HCT116 (cell line): Measurements from ENCODE around the gene IL17RB. TPM values are rescaled to one million over a fixed set of nuclear protein-coding genes. Genes with fewer than 3 reads are reported as not detected.

Experiments
- ATAC-seq: fragments of 200-7000 bp; cut with Tn5 transposase; 2 replicates; pipeline ENCODE4 v1.9.1; 2020; ENCODE audit warnings: mild to moderate bottlenecking, moderate library complexity
- BruUV-seq: library from RNA; stranded (reverse); fragments of 400-500 nt; replicated peaks from 2 replicates; lab custom pipeline; 2021; lab: Mats Ljungman, UMichigan
- CTCF ChIA-PET: fragments of 300-600 bp; sonication (Branson Sonifier 250); formaldehyde crosslinking; loops from one replicate; lab custom pipeline; 2021; ENCODE audit warnings: antibody characterized with exemption; lab: Charles Lee
- POLR2A ChIA-PET: fragments of 300-600, 350-600 bp; sonication (Branson Sonifier 250); formaldehyde crosslinking; loops from one replicate; lab custom pipeline; 2021; ENCODE audit warnings: antibody characterized with exemption; lab: Charles Lee
- RAD21 ChIA-PET, 2 experiments: fragments of 300-600 bp; sonication (Branson Sonifier 250); formaldehyde crosslinking; loops; one replicate each; lab custom pipeline; 2023; ENCODE audit warnings: low total read pairs in 2 of 2; ENCODE audit not compliant: uncharacterized antibody in 2 of 2, unreplicated experiment in 2 of 2, low non-redundant PET in 1 of 2; lab: Charles Lee
- DNase-seq: peaks from one replicate; pipeline ENCODE4 v3.0.0-alpha.2; 2010; ENCODE audit warnings: low read depth, low spot score
- H2AFZ ChIP-seq: fragments of 200-600 bp; shearing (Covaris generic), sonication (generic); 2 replicates; pipeline ENCODE4 v1.6.1; 2017; ENCODE audit warnings: low read depth, mixed run types, mixed read lengths, antibody characterized with exemption, low read length; ENCODE audit not compliant: poor library complexity, severe bottlenecking
- H3K27ac ChIP-seq: 2 replicates; pipeline ENCODE4 v1.5.1; 2012; ENCODE audit warnings: low read depth, low read length
- H3K27me3 ChIP-seq: fragments of 200-600 bp; sonication (generic); 2 replicates; pipeline ENCODE4 v1.6.1; 2016; ENCODE audit warnings: mixed run types, low read length, mixed read lengths; ENCODE audit not compliant: insufficient read depth
- H3K36me3 ChIP-seq, 2 experiments: fragments of 200-500 bp in 1 of 2; fragments of 200-600 bp in 1 of 2; sonication (Bioruptor generic) in 1 of 2; sonication (generic) in 1 of 2; 2 replicates each; pipeline versions ENCODE4 v1.5.1 to v1.6.1; 2014 to 2016; ENCODE audit warnings: low read length in 2 of 2, inconsistent platforms in 1 of 2, mixed read lengths in 1 of 2, mixed run types in 1 of 2; ENCODE audit not compliant: insufficient read depth in 2 of 2, control insufficient read depth in 1 of 2
- H3K4me1 ChIP-seq, 2 experiments: fragments of 200-600 bp in 1 of 2; sonication (generic) in 1 of 2; 2 replicates each; pipeline versions ENCODE4 v1.5.1 to v1.6.1; 2012 to 2017; ENCODE audit warnings: low read length in 2 of 2, inconsistent platforms in 1 of 2, mild to moderate bottlenecking in 1 of 2, mixed read lengths in 1 of 2, mixed run types in 1 of 2, moderate library complexity in 1 of 2; ENCODE audit not compliant: insufficient read depth in 2 of 2, control insufficient read depth in 1 of 2
- H3K4me2 ChIP-seq: fragments of 200-600 bp; sonication (generic); 2 replicates; pipeline ENCODE4 v1.6.1; 2017; ENCODE audit warnings: mixed run types, low read length, mixed read lengths
- H3K4me3 ChIP-seq, 2 experiments: fragments of 200-600 bp in 1 of 2; sonication (generic) in 1 of 2; replicated peaks in 1 of 2; 2 replicates each; pipeline ENCODE4 v1.5.1; 2011 to 2016; ENCODE audit warnings: low read length in 2 of 2, control low read depth in 1 of 2, low read depth in 1 of 2, mild to moderate bottlenecking in 1 of 2, mixed read lengths in 1 of 2, mixed run types in 1 of 2
- H3K79me2 ChIP-seq: fragments of 200-600 bp; sonication (generic); 2 replicates; pipeline ENCODE4 v1.6.1; 2017; ENCODE audit warnings: mild to moderate bottlenecking, mixed run types, low read length, moderate library complexity, mixed read lengths; ENCODE audit not compliant: insufficient read depth
- H3K9ac ChIP-seq: fragments of 200-600 bp; sonication (generic); 2 replicates; pipeline ENCODE4 v1.6.1; 2016; ENCODE audit warnings: low read length, mixed read lengths
- H3K9me2 ChIP-seq: fragments of 200-600 bp; sonication (generic), shearing (Covaris generic); 2 replicates; pipeline ENCODE4 v1.6.1; 2017; ENCODE audit warnings: mixed run types, mild to moderate bottlenecking, moderate library complexity; ENCODE audit not compliant: insufficient read depth
- H3K9me3 ChIP-seq, 2 experiments: fragments of 200-500 bp in 1 of 2; fragments of 200-600 bp in 1 of 2; sonication (Bioruptor generic) in 1 of 2; sonication (generic) in 1 of 2; 2 replicates each; pipeline ENCODE4 v1.6.1; 2014 to 2017; ENCODE audit warnings: low read length in 2 of 2, mixed read lengths in 2 of 2, inconsistent platforms in 1 of 2, low read depth in 1 of 2, mild to moderate bottlenecking in 1 of 2, mixed run types in 1 of 2, moderate library complexity in 1 of 2; ENCODE audit not compliant: control insufficient read depth in 1 of 2, insufficient read depth in 1 of 2
- H4K20me1 ChIP-seq: fragments of 200-600 bp; sonication (generic), shearing (Covaris generic); 2 replicates; pipeline ENCODE4 v1.6.1; 2017; ENCODE audit warnings: mixed run types, mild to moderate bottlenecking, moderate library complexity; ENCODE audit not compliant: insufficient read depth
- CEBPB ChIP-seq: IDR thresholded peaks from 2 replicates; pipeline ENCODE4 v1.6.1; 2012; ENCODE audit warnings: low read depth
- ZNF274 ChIP-seq: fragments of 200-500 bp; sonication (Bioruptor generic); IDR thresholded peaks from 2 replicates; pipeline ENCODE4 v1.6.1; 2014; ENCODE audit warnings: mild to moderate bottlenecking, low read depth, low read length, inconsistent platforms
- intact Hi-C: fragments of 100-400 bp; cut with micrococcal nuclease; formaldehyde crosslinking; loops from 2 replicates; pipeline ENCODE4 v1.10.0; 2022
- total RNA-seq: library from RNA; stranded (reverse); gene quantifications from one replicate; pipeline ENCODE4 v1.2.1, GENCODE V29; 2021; ENCODE audit not compliant: unreplicated experiment
- TF ChIP-seq, protein P1 (sequence below): IDR thresholded peaks from 2 replicates; pipeline ENCODE4 v1.6.1; 2012
- TF ChIP-seq, protein P2 (sequence below), 3 experiments: fragments of 200-600 bp in 1 of 3; sonication (generic) in 1 of 3; IDR thresholded peaks in 2 of 3; conservative IDR thresholded peaks in 1 of 3; 2 replicates each; pipeline ENCODE4 v1.5.1; 2012 to 2017; ENCODE audit warnings: low read depth in 2 of 3, low read length in 2 of 3, antibody characterized with exemption in 1 of 3, borderline replicate concordance in 1 of 3, control low read depth in 1 of 3, mild to moderate bottlenecking in 1 of 3, mixed read lengths in 1 of 3, mixed run types in 1 of 3, moderate library complexity in 1 of 3; ENCODE audit not compliant: insufficient read depth in 1 of 3

IL17RB gene
- total RNA-seq, 1 experiment from 2014 or later = 8.3 TPM

DNA sequence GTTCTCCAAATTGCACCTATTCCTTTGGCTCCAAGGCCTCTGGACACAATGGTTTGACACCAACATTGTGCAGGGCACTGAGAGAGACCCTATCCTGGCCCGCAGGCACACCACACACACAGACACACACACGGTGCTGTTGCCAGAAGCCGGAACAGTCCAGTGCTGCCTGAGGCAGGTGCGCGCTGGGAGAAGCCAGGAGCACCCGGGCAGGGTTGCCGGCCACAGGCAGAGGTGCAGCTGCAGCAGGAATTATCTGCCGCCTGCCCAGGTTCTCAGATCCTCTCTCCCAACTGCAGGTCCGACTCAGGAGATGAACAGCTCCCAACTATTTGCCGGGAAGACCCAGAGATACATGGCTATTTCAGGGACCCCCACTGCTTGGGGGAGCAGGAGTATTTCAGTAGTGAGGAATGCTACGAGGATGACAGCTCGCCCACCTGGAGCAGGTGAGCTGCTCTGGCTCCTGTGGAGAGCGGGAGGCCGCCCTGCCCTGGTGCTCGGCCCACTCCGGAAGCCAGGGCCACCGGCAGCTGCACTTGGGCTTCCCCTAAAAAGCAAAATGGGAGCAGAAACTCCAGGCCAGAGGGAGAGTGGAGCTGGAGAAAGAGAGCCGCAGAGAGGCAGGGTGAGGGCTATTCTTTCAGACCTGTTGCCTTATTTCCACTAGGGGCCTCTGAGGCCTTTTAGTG, 43.1 kb upstream of the IL17RB start:
- no peaks in the 10 kb centered on the region for H3K27me3 ChIP-seq
- no peak overlapping the region for H3K9ac ChIP-seq
- CTCF ChIA-PET = no interaction called here
- no peak overlapping the region for H2AFZ ChIP-seq
- no peaks in the 10 kb centered on the region for H3K79me2 ChIP-seq
- H3K36me3 ChIP-seq = no peaks in the 10 kb centered on the region
- H3K4me3 ChIP-seq = no peak overlapping the region
- TF ChIP-seq, protein P1, sequence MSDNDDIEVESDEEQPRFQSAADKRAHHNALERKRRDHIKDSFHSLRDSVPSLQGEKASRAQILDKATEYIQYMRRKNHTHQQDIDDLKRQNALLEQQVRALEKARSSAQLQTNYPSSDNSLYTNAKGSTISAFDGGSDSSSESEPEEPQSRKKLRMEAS = no peak
- TF ChIP-seq CEBPB = no peak
- DNase-seq (no peak), ATAC-seq (no peak)
- POLR2A ChIA-PET = no interaction called here
- H3K9me3 ChIP-seq = no peaks in the 10 kb centered on the region
- RAD21 ChIA-PET = no interaction called here
- no peaks in the 10 kb centered on the region for H3K9me2 ChIP-seq
- BruUV-seq = no TSS peak
- peaks cover 12 to 26% of the 10 kb centered on the region in 2 experiments for H3K4me1 ChIP-seq
- H3K27ac ChIP-seq = no peak overlapping the region
- intact Hi-C loops = no loop called here
- no peaks in the 10 kb centered on the region for H4K20me1 ChIP-seq
- no peak overlapping the region for H3K4me2 ChIP-seq

DNA sequence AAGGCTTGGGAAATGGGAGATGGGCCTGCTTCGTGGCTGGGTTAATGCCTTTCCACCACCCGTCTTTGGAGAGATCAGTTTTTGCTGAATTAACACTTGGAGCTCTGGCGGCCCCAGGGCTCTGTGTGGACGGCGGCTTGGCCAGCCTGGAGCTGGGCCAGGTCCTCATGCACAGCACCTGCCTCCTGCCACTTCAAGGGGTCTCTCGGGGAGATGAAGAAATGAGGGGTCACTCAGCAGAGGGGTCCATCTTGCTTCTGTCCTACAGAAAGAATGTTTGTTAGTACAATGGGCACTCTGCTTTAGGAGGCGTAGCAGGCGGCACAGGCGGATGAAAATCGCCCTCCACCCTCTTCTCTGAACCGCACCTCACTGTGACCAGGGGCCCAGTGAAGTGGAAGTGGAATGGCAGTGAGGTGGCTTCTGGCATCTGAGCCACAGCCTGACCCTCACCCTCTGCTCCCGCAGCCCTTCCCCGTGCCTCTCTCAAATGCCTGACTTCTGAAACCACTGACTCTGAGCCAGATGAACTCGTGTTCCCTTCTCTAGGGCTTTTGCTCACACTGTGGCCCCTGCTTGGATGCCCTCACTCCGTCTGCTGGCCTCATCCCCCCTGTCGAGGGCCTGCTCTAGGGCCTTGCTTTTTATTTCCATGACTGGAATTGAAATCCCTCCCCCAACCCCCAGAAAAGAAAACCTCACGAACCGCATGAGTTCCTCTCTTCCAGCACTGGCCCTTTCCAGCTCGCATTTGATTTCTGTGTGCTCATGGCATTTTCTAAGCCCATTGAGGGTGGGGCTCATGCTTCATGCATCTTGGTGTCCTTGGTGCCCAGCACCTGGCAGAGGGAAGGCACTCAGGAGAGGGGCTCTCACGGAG, 42.3 kb upstream of the IL17RB start:
- CTCF ChIA-PET = no interaction called here
- H3K27me3 ChIP-seq = no peaks in the 10 kb centered on the region
- H3K27ac ChIP-seq = no peak overlapping the region
- no peaks in the 10 kb centered on the region for H3K9me3 ChIP-seq
- BruUV-seq = no TSS peak
- no peak overlapping the region for H3K4me3 ChIP-seq
- RAD21 ChIA-PET = no interaction called here
- ATAC-seq (no peak), DNase-seq (no peak)
- no peaks in the 10 kb centered on the region for H3K9me2 ChIP-seq
- no peaks in the 10 kb centered on the region for H3K79me2 ChIP-seq
- H3K9ac ChIP-seq = no peak overlapping the region
- TF ChIP-seq, protein P2, sequence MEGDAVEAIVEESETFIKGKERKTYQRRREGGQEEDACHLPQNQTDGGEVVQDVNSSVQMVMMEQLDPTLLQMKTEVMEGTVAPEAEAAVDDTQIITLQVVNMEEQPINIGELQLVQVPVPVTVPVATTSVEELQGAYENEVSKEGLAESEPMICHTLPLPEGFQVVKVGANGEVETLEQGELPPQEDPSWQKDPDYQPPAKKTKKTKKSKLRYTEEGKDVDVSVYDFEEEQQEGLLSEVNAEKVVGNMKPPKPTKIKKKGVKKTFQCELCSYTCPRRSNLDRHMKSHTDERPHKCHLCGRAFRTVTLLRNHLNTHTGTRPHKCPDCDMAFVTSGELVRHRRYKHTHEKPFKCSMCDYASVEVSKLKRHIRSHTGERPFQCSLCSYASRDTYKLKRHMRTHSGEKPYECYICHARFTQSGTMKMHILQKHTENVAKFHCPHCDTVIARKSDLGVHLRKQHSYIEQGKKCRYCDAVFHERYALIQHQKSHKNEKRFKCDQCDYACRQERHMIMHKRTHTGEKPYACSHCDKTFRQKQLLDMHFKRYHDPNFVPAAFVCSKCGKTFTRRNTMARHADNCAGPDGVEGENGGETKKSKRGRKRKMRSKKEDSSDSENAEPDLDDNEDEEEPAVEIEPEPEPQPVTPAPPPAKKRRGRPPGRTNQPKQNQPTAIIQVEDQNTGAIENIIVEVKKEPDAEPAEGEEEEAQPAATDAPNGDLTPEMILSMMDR (IDR thresholded peaks at IDR 0.05 in 2 of 3, conservative IDR thresholded peaks at IDR 0.05 in 1 of 3; ENCODE audit: borderline replicate concordance in 1 of 3, insufficient read depth in 1 of 3, low read depth in 2 of 3, low read length in 2 of 3) = no peak
- no peak for TF ChIP-seq ZNF274
- H2AFZ ChIP-seq = no peak overlapping the region
- H3K36me3 ChIP-seq = no peaks in the 10 kb centered on the region
- H3K4me2 ChIP-seq = peak overlapping the region; percentile 48
- peaks cover 12 to 26% of the 10 kb centered on the region in 2 experiments for H3K4me1 ChIP-seq
- intact Hi-C loops = no loop called here
- POLR2A ChIA-PET = no interaction called here
- H4K20me1 ChIP-seq = no peaks in the 10 kb centered on the region
